Sigmoid colon (tissue), 3 donors: ENCODE data around the gene ATP5MG.

Experiments
- POLR2A ChIP-seq, 2 donors: fragments of 450-650 bp; IDR thresholded peaks; one replicate each; pipeline ENCODE4 v1.6.1; 2016; ENCODE audit warnings: antibody characterized with exemption in 2 of 2, mild to moderate bottlenecking in 2 of 2, moderate library complexity in 2 of 2
- TF ChIP-seq, protein P1 (sequence below), 4 experiments: fragments of 450-650 bp in 3 of 4; fragments of 200-600 bp in 1 of 4; IDR thresholded peaks; one replicate each; pipeline ENCODE4 v1.5.1; 2016 to 2019; ENCODE audit warnings: antibody characterized with exemption in 4 of 4, mild to moderate bottlenecking in 3 of 4, moderate library complexity in 2 of 4

DNA sequence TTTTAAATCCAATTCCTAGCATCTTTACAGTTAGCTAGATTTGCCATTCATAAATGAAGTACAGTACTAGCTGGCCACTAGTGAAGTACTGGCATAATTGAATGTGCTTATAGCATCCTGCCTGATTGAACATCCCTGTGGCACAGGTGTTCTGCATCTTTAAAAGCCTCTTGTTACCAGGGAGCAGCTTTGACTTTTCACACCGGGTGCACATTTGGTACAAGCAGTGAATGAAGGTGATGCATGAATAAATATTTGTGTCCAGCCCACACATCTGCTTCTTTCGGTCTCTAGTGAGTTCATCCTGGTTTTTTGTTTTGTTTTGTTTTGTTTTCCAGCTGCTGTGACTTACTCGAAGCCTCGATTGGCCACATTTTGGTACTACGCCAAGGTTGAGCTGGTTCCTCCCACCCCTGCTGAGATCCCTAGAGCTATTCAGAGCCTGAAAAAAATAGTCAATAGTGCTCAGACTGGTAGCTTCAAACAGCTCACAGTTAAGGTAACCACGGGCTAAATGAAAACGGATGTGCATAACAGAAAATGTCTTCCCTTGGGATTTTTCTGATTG, 5.3 kb downstream of the ATP5MG start:
- TF ChIP-seq, protein P1, sequence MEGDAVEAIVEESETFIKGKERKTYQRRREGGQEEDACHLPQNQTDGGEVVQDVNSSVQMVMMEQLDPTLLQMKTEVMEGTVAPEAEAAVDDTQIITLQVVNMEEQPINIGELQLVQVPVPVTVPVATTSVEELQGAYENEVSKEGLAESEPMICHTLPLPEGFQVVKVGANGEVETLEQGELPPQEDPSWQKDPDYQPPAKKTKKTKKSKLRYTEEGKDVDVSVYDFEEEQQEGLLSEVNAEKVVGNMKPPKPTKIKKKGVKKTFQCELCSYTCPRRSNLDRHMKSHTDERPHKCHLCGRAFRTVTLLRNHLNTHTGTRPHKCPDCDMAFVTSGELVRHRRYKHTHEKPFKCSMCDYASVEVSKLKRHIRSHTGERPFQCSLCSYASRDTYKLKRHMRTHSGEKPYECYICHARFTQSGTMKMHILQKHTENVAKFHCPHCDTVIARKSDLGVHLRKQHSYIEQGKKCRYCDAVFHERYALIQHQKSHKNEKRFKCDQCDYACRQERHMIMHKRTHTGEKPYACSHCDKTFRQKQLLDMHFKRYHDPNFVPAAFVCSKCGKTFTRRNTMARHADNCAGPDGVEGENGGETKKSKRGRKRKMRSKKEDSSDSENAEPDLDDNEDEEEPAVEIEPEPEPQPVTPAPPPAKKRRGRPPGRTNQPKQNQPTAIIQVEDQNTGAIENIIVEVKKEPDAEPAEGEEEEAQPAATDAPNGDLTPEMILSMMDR (IDR thresholded peaks at IDR 0.05) = no peak
- TF ChIP-seq POLR2A (IDR thresholded peaks at IDR 0.05) = no peak
